GM18517 (cell line): ENCODE measurements around the gene NELL2.
"Not testable (repeated sequence)": the region's sequence is repeated elsewhere in the genome, so short reads cannot be mapped to it uniquely, and the experiment has no call there.

ENCODE experiments used
- ATAC-seq: cut with Tn5 transposase; IDR thresholded peaks from one replicate; pipeline ENCODE4 v1.9.1; 2021; ENCODE audit warnings: mild to moderate bottlenecking, moderate library complexity; ENCODE audit not compliant: unreplicated experiment

Gene NELL2

DNA sequence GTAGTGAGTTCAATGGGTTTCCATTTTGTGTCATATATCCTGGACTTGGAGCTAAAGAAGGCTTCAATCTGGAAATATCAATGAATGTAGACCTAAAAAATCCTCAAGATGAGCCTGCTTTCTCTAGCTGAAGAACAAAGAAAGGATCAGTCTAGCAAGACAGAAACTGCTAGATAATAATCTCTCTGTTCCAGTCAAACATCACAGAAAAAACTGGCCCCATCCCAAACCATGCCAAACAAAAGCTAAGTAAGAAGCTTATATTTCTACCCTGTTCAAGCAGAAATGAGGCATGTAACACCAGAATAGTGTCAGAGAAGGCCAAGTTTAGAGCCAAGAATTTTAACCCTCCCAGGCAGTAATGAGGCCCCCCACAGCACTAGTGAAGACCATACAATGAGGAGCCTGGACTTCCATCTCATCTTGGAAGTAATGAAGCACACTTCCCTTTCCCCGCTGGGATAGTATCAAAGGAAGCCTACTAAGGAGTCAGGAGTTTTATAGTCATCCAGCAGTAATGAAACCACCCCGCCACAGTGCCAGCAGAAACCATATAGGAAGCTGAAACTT lies 95.8 kb downstream of the NELL2 start:
- no peak for ATAC-seq

DNA sequence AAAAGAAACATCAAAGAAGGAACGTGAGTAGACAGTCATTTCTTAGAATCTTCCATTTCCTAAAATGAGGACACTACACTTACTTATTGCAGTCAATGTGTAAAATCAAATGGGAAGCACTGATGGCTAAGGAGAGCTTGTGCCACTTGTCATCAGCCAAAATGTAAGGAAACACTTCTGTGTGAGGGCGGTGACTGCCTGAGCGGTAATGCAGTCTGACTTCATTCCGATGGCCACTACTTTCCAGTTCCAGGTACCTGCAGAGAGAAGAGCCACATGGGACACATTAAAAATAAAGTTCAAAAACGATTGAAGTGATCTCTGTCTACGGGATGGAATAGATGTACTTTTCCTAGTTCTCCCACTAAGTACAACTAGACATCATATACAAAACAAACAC lies 96.3 kb downstream of the NELL2 start:
- ATAC-seq = no peak

DNA sequence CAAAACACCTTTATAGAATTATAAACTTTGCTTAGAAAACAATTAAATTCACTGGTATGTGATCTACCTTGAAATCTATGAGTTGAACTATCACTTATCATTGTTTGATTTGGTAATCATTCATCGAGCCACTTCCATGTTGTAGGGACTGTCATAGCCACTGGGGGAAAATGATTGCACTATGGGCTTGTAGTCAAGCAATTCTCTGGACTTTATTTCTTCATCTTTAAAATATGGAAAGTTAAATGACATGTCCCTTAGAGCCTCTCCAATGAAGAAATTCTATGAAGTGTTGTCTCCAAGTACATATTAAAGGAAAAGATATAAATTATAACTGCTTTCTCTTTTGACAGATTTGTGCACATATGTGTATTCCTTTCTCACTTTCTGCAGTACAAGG lies 97.3 kb downstream of the NELL2 start:
- ATAC-seq = no peak

DNA sequence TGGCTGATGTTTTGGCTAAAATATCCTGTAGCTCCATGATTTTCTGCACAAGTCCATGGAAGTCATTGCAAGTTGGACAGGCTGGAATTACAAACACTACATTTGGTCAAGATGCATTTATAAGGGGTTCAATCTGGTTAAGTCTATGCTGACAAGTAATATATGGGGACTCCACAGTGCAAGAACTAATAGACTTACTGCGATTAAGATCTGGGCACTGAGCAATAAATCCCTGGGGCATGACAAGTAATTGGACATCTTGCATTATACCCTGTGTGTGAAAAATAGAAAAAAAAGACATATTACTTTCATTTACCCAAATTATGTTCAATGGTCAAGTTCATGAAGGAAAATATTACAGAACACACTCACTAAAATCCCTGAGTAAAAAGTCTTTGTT lies 99.1 kb downstream of the NELL2 start:
- ATAC-seq = no peak

DNA sequence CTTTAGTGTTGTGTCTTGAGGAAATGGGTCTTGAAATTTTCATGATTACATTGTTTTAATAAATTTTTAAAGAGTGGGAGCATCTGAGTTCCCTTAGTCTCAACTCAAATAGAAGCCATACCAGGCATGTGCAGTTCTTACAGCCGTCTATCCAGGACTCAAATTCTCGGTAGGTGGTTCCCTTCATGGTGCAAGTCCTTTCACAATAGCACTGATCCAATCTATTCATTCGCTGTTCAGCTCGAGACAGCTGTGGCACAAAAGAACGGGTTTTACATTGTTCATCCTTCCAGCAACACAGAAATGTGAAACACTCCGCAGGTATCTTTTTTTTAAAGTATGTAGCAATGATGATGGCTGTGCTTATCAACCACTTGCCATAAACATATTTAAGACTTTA lies 100.2 kb downstream of the NELL2 start:
- no peak for ATAC-seq

DNA sequence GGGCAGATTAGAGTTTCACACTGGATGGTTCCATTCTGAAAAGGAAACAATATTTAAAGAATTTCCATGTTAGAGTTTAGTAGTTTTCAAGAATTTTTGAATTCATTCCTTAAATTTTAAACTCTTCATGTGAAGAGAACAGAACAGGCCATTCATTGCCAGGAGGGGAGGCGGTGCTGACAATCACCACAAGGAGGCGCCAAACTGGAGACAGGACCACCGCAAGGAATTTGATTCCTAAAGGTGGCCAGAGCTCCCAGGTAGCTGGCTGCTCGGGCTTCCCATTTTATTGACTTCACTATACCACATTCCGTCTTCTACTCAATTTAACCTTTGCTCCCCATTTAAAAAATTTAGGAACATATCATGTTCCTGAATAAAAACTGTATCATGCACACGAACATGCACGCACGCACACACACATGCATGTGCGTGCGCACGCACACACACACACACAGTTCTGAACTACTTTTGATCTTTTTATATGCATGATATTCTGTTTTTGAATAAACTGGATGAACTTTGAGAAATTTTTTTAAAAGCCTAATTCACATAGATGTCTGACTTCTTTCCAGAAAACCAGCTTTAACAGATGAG lies 101.2 kb downstream of the NELL2 start:
- peak; percentile 57 for ATAC-seq

DNA sequence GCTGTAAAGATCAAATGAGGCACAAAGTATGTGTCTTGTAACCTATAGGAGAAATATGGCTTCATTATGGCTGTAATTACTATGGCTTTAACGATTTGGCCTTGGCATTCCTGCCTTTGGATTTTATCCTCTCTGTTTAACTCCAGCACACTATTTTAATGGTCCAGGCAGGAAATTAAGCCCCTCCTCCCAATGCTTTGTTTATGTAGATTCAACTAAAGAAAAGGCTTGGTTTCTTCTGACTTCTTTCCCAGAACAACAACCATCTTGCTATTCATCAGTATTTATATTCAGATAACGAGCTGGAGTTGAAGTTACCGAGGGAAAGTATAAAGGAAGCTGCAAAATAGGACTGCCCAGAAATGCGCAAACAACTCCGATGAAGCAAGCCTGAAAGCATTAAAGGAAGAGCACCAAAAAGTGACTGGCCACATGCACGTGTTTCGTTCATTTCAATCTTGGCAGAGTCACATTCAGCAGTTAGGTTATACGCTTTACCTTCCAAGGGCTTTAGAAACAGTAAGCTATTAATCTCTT lies 104.6 kb downstream of the NELL2 start:
- ATAC-seq = no peak

DNA sequence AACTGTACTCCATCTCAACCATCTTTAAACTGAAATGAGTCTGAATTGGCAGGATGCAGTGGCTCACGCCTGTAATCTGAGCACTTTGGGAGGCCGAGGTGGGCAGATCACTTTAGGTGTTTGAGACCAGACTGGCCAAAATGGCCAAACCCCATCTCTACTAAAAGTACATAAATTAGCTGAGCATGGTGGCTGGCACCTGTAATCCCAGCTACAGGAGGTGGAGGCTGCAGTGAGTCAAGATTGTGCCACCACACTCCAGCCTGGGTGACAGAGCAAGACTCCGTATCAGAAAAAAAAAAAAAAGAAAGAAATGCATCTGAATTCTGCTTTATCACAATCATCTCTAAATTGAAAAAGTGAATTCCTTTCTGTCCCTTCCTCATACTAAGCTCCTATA lies 110.3 kb downstream of the NELL2 start:
- ATAC-seq = no peak

DNA sequence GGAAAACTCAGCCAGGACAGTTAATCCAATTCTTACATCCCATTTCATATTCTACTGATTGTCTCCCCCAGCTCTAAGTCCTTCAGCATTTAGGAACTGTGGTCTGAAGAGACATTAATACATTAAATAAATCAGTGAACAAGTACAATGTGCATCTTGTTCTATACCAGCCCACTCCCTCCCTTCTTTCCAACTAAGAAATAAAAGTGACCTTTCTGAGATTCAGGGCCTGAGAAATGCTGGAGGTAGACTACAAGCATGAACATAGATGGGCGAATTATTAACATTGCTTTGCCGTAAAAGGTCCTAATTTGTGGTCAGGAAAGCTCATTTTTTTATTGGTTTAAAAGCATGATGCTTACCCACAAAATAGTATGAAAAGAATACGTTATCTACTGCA lies 113.1 kb downstream of the NELL2 start:
- no peak for ATAC-seq

DNA sequence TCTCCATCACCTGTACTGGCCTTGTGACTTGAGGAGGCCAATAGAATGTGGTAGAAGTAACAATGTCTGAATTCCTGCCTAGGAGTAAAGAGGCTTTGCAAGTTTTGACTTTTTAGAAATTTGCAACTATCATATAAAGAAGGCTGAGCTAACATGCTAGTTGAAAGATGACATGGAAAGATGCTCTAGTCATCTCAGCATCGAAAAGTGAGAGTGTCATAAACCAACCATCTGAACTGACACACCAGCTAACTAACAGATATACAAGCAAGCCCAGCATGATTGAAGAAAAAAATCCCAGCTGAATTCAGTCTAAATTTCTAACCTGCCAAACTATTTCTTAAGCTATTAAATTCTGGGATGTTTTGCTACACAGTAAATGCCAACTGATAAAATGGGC lies 116.8 kb downstream of the NELL2 start:
- ATAC-seq = no peak

DNA sequence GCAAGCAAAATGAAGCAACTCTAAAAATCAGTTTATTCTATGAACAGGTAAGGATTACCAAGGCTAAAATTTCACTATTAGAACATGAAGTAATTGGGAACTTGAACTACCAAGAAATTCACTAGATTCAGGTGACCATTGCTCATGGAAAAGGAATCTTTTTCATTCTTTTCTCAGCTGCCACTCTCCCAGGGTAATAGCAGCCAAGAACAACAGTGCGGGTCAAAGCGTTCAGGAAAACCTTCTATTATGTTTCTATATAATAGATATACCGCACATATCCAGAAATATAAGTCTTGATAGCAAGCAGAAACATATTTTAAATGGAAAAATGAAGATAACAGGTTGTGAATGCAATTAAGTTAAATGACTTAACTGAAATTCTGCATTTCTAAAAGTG lies 125.6 kb downstream of the NELL2 start:
- no peak for ATAC-seq

DNA sequence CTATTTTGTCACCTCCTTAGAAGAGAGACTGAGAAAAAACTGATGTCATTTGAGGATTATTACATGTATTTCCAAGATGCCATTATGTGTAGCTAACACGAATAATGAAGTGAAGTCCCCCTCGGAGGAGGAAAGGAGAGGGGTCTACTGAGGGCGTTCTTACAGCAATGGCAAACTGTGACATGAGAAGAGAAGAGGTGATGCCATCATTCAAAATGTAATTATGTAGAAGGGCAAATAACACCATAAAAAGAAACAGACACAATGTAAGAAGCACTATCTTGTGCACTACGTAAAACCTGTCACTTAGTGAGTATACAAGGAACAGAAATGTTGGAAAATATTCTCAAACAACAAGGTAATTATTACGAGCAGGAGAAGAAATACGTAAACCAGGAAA lies 126.5 kb downstream of the NELL2 start:
- no peak for ATAC-seq

DNA sequence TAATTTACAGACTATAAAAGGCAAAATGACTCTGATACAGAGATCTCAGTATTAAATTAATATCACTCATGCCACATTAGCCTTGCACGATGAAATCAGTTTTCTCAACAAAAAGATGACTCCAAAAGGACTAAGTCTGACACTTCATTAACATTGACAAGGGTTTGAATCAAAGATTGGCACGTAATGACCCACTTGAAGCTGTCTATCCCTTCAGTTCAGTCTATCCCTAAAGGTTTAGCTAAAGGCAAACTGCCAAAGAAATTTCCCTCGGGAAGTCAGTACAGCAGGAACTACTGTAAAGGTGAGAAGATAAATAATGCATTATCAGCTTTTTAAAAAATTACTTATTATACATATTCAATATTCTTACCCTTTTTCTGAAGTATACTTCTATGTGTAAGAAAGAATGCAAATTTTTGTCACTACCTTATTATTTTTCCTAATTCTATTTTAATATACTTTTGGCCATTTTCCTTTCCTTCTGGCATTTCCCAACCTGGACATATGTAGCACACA lies 127.1 kb downstream of the NELL2 start:
- no peak for ATAC-seq

DNA sequence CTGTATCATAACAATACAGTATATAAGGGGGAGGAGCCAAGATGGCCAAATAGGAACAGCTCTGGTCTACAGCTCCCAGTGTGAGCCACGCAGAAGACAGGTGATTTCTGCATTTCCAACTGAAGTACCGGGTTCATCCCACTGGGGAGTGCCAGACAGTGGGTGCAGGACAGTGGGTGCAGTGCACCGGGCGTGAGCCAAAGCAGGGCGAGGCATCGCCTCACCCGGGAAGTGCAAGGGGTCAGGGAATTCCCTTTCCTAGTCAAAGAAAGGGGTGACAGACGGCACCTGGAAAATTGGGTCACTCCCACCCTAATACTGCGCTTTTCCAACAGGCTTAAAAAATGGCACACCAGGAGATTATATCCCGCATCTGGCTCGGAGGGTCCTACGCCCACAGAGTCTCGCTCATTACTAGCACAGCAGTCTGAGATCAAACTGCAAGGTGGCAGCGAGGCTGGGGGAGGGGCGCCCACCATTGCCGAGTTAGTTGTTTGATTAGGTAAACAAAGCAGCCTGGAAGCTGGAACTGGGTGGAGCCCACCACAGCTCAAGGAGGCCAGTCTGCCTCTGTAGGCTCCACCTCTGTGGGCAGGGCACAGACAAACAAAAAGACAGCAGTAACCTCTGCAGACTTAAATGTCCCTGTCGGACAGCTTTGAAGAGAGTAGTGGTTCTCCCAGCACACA lies 134.7 kb downstream of the NELL2 start:
- not testable (repeated sequence) for ATAC-seq

DNA sequence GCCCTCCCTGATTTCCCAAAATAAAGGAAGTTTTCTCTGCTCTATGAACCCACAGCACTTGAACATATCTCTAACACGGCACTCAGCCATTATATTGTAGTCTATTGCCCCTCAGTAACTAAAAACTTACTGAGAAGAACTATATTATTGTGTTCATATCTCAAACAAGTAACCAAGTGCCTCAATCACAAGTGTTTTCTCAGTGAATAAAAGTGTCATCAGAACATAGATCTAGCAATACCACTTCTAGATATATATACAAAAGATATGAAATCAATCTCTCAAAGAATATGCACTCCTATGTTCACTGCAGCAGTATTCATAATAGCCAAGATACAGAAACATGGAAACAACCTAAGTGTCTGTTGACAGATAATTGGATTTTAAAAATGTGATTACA lies 138.1 kb downstream of the NELL2 start:
- ATAC-seq = no peak

DNA sequence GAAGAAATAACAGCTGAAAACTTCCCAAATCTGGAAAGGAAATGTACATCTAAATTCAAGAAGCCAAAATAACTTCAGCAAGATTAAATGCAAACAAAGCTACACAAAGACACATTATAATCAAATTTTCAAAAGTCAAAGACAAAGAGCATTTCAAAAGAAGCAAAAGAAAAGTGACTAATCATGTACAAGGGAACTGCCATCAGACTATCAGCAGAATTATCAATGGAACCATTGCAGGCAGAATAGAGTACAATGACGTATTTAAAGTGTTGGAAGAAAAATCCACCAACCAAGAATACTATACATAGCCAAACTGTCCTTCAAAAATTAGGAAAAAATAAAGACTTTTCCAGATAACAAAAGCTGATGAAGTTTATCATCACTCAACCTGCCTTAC lies 147.5 kb downstream of the NELL2 start:
- ATAC-seq = no peak

DNA sequence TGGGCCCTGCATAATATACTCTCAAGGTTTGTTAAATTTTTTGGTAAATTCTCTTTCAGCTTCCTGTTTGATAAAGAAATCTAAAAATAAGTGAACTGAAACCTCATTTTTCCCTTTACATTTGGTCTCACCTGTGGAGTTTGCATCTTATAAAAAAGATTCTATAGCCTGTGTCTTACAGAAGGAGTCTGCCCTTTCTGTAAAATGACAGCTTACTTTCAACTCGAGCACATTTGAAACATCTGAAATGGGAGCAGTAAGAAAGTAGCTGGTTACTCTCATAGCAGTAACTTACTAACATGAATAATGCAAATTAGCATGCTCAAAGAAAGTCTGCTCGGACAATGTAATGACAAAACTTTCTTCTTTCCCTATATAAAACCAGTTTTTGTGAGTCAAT lies 155.8 kb downstream of the NELL2 start:
- no peak for ATAC-seq

DNA sequence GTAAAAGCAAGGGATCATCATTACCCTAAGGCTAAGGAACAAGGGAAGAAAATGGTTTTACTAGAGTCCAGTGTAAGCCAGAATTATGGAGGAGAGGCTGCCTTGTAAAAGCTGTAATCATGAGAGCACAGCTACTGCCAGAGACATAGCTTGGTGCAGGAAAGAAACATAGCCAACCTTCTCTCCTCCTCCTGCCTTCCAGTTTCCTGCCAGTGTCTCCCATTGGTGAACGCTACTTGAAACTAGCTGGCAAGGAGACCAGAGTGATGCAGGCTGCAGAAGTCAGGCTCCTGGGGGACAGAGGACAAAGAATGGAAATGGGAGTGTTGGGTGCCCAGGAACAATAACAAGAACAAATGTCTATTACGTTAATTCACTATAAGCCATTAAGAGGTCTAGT lies 158.5 kb downstream of the NELL2 start:
- no peak for ATAC-seq

DNA sequence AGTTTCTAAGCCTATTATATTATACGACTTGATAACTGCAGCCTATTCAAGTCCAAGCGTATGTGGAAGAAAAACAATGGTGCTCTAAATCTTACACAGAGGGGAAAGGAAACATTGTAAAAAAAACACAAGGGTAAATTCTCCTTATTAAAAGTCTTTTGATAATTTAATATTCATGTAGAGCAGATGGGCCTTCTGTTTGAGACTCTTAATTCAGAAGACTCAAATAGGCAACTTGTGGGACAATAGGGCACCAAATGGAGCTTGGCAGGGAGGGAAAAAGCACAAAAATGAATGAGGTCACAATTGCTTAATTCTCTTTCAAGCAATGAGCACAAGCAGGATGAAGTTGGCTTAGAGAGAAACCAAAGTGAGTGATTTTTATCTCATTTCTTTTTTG lies 159.4 kb downstream of the NELL2 start:
- no peak for ATAC-seq

DNA sequence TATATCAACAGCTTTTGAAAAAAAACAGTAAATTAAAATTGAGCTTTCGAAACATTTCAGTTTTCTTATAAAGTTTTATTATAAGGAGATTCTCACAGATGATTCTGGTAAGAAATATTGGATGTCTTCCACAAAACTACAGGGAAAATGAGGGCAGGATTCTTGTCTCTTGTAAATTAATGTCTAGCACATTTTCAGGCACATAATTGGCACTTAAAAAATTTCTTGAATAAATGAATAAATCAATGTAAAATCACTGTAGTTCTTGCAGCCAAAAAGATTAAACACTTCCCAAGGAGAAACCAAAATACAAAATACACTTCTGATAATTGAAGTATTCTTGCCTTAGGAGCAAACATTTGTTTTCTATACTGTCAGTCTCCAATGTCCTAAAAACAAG lies 164.4 kb downstream of the NELL2 start:
- ATAC-seq = no peak

DNA sequence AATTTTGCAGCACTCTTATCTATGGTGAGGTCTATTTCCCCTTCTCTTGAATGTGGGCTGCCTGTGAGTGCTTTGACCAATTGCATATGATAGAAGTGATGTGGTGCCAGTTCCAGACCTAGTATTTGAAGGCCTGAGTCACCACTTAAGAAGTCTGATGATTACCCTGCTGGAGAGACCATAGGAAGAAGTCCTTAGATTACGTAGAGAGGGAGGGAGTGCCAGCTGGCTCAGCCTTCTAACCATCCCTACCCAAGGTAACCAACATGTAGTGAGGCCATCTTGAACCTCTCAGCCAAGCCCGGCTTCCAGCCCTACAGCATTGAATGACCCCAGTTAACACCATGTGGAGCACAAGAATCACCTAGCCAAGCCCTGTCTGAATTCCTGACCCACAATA lies 166.9 kb downstream of the NELL2 start:
- ATAC-seq = no peak

DNA sequence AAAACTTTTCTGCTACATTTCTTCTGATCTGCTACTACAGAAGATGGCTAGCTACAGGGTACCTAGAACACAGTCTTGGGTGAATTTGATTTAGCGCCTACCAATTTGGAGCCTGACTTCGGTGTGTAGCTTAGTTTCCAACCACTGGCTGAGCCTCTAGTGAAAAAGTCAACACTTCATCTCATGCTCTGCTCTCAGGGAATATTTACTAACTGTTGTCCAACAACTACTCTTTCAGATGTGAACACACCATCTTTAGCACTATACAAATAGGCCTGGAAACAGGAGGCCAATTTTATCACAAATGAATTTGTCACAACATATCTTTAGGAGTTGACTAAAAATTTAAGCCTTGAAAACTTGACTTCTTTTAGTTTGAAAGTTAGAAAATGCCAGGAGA lies 167.9 kb downstream of the NELL2 start:
- no peak for ATAC-seq
